Skeletal muscle satellite cell (primary cell): ENCODE results near the gene CLIP1.
"Not testable (repeated sequence)": the region's sequence is repeated elsewhere in the genome, so short reads cannot be mapped to it uniquely, and the experiment has no call there.

Experiments used
- H3K27me3 ChIP-seq: 2 replicates; pipeline ENCODE4 v1.7.0; 2013; ENCODE audit warnings: low read length; ENCODE audit not compliant: control insufficient read depth, insufficient read depth
- H3K36me3 ChIP-seq: 2 replicates; pipeline ENCODE4 v1.7.0; 2013; ENCODE audit warnings: mild to moderate bottlenecking, control low read depth, low read length; ENCODE audit not compliant: insufficient read depth
- H3K4me1 ChIP-seq: 2 replicates; pipeline ENCODE4 v1.7.0; 2013; ENCODE audit warnings: low read length; ENCODE audit not compliant: control insufficient read depth, insufficient read depth
- H3K4me2 ChIP-seq: 2 replicates; pipeline ENCODE4 v1.7.0; 2013; ENCODE audit warnings: mild to moderate bottlenecking, low read length
- H3K4me3 ChIP-seq: 2 replicates; pipeline ENCODE4 v1.7.0; 2013; ENCODE audit warnings: low read length
- H3K9ac ChIP-seq: 2 replicates; pipeline ENCODE4 v1.7.0; 2013; ENCODE audit warnings: mild to moderate bottlenecking, low read depth, low read length, moderate library complexity
- H3K9me3 ChIP-seq: replicated peaks from 2 replicates; pipeline ENCODE4 v1.7.0; 2013; ENCODE audit warnings: mild to moderate bottlenecking, control low read depth, low read length

Gene CLIP1

GRCh38 chr12:122392411-122392810, 30.1 kb downstream of the CLIP1 start:
- H3K36me3 ChIP-seq, result no peaks in the 10 kb centered on the region
- no peak overlapping the region for H3K4me2 ChIP-seq
- peaks cover 13% of the 10 kb centered on the region for H3K4me1 ChIP-seq
- no peaks in the 10 kb centered on the region for H3K27me3 ChIP-seq
- H3K9me3 ChIP-seq, result no peaks in the 10 kb centered on the region
- no peak overlapping the region for H3K9ac ChIP-seq
- no peak overlapping the region for H3K4me3 ChIP-seq

DNA sequence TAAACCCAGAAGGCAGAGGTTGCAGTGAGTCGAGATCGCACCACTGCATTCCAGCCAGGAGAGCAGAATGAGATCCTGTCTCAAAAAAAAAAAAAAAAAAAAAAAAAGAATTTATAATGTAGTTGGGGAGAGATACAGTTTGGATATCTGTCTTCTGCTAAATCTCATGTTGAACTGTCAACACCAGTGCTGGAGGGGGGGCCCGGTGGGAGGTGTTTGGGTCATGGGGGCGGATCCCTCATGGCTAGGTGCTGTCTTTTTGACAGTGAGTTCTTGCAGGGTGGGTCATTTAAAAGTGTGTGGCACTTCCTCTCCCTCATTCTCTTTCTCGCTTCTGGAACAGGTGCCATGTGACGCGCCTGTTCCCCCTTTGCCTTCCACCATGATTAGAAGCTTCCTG, 32.8 kb downstream of the CLIP1 start:
- Histone ChIP-seq H3K9ac (no peak overlapping the region), H3K27me3 (no peaks in the 10 kb centered on the region), H3K4me2 (no peak overlapping the region), H3K36me3 (no peaks in the 10 kb centered on the region), H3K4me1 (peaks cover 3% of the 10 kb centered on the region), H3K4me3 (no peak overlapping the region), H3K9me3 (no peaks in the 10 kb centered on the region)

- Histone ChIP-seq H3K36me3 (no peaks in the 10 kb centered on the region), H3K9me3 (no peaks in the 10 kb centered on the region), H3K4me1 (peaks cover 7% of the 10 kb centered on the region), H3K27me3 (no peaks in the 10 kb centered on the region), H3K9ac (no peak overlapping the region), H3K4me3 (no peak overlapping the region), H3K4me2 (no peak overlapping the region)
These were observed 34.6 kb downstream of the CLIP1 start for GRCh38 chr12:122387887-122388286.

GRCh38 chr12:122385171-122386016, 37.1 kb downstream of the CLIP1 start:
- Histone ChIP-seq H3K27me3 (no peaks in the 10 kb centered on the region), H3K9me3 (no peaks in the 10 kb centered on the region), H3K9ac (no peak overlapping the region), H3K4me1 (peaks cover 10% of the 10 kb centered on the region), H3K4me3 (no peak overlapping the region), H3K4me2 (no peak overlapping the region), H3K36me3 (peaks cover 7% of the 10 kb centered on the region)

DNA sequence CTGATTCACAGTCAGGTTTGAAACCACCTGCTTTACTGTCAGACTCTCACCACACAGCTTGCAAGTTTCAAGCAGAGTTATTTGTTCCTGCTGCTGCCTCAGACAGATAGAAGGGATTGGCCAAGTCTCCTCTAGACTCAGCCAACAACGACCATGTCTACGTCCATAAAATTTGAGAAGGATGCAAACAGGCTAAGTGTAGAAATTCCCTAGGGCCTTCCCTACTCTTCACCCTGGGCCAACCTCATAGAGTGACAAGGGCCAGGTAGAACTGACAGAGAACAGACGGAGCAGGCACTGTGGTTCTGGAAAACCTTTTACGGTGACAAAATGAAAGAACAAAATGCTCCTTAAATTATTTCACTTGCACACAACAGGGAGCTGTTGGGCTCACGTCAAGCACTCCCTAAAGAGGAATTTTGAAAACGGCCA, 39.5 kb downstream of the CLIP1 start:
- H3K4me2 ChIP-seq, result peak overlapping the region; percentile 59
- no peak overlapping the region for H3K4me3 ChIP-seq
- no peak overlapping the region for H3K9ac ChIP-seq
- H3K4me1 ChIP-seq, result peaks cover 10% of the 10 kb centered on the region
- peaks cover 11% of the 10 kb centered on the region for H3K36me3 ChIP-seq
- H3K27me3 ChIP-seq, result no peaks in the 10 kb centered on the region
- no peaks in the 10 kb centered on the region for H3K9me3 ChIP-seq

- no peak overlapping the region for H3K9ac ChIP-seq
- H3K4me3 ChIP-seq, result no peak overlapping the region
- H3K4me1 ChIP-seq, result peaks cover 10% of the 10 kb centered on the region
- H3K9me3 ChIP-seq, result no peaks in the 10 kb centered on the region
- peaks cover 19% of the 10 kb centered on the region for H3K36me3 ChIP-seq
- H3K27me3 ChIP-seq, result no peaks in the 10 kb centered on the region
- H3K4me2 ChIP-seq, result no peak overlapping the region
These were observed 41.4 kb downstream of the CLIP1 start for GRCh38 chr12:122381021-122381420.

GRCh38 chr12:122376751-122377150, 45.7 kb downstream of the CLIP1 start:
- H3K4me3 ChIP-seq, H3K27me3 ChIP-seq, H3K4me2 ChIP-seq, H3K9me3 ChIP-seq, H3K9ac ChIP-seq, H3K4me1 ChIP-seq: not testable (repeated sequence)
- H3K36me3 ChIP-seq, result peaks cover 19% of the 10 kb centered on the region

DNA sequence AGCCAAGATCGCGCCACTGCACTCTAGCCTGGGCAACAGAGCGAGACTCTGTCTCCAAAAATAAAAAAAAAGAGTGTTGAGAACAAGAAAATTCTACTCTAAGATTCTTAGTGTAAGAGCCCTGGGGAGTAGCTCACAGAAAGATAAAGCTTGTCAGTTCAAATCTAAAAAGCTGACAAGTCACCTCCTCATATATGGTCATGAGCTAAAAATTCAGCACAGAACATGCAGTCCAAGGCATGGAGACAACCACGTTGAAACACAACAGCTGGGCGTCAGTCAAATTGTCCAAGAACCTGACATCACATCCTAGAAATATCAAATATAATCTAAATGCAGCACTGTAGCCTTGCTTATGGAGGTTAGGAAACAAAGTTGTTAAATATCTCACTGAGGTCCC, 47.8 kb downstream of the CLIP1 start:
- no peak overlapping the region for H3K4me2 ChIP-seq
- H3K4me3 ChIP-seq, result no peak overlapping the region
- H3K36me3 ChIP-seq, result peaks cover 20% of the 10 kb centered on the region
- no peaks in the 10 kb centered on the region for H3K4me1 ChIP-seq
- no peaks in the 10 kb centered on the region for H3K9me3 ChIP-seq
- H3K27me3 ChIP-seq, result no peaks in the 10 kb centered on the region
- no peak overlapping the region for H3K9ac ChIP-seq

DNA sequence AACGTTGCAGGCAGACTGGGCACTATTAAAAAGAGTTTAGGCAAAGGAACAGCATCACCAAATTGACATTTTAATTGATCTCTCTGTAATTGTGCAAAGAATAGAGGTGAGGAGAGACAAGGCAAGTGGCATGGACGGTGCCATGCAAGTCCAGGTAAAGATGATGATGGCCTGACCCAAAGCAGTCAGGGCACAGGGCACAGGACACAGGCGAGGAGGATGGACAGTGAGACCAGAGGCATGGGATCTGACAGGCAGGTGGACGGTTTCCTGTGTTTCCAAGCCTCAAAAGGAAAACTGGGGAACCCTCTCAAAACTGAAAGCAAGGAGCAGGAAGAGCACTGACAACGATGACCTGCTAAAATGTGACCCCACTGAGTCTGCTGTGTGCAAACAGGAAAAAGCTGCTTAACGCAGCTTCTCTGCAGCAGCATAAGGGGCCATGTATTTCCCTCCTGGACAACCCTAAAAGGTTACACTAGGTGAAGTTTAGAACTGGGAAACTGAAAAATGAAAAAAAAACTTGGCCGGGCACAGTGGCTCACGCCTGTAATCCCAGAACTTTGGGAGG, 50.9 kb downstream of the CLIP1 start:
- Histone ChIP-seq H3K27me3 (no peaks in the 10 kb centered on the region), H3K9me3 (no peaks in the 10 kb centered on the region), H3K4me3 (no peak overlapping the region), H3K4me1 (peaks cover 28% of the 10 kb centered on the region), H3K4me2 (no peak overlapping the region), H3K9ac (no peak overlapping the region), H3K36me3 (peaks cover 9% of the 10 kb centered on the region)

DNA sequence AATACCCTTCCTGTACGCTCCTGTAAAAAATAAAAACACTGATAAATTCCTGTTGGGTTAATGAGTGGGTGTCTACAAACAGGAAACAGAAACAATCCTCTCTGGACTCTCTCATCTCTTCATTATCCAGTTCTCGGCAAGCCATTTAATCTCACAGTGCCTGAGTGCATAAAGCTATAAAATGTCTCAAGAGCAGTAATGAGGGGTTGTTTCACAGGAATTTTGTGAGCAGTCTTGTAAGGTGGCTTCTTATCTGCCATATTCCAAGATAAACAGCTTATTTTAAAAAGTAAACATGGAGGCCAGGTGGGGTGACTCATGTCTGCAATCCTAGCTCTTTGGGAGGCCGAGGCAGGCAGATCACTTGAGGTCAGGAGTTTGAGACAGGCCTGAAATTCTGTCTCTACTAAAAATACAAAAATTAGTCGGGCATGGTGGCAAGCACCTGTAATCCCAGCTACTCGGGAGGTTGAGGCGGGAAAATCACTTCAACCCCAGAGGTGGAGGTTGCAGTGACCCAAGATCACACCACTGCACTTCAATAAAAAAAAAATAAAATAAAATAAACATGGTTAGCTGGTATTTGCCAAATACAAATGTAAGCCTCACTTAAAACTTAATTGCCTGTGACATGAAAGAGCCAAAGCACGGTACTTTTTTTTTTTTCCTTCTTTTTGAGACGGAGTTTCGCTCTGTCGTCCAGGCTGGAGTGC, 54.0 kb downstream of the CLIP1 start:
- Histone ChIP-seq H3K36me3 (peaks cover 6% of the 10 kb centered on the region), H3K4me2 (peak overlapping the region; percentile 50), H3K9me3 (no peaks in the 10 kb centered on the region), H3K4me1 (peaks cover 35% of the 10 kb centered on the region), H3K4me3 (no peak overlapping the region), H3K27me3 (no peaks in the 10 kb centered on the region), H3K9ac (peak overlapping the region; percentile 15)

DNA sequence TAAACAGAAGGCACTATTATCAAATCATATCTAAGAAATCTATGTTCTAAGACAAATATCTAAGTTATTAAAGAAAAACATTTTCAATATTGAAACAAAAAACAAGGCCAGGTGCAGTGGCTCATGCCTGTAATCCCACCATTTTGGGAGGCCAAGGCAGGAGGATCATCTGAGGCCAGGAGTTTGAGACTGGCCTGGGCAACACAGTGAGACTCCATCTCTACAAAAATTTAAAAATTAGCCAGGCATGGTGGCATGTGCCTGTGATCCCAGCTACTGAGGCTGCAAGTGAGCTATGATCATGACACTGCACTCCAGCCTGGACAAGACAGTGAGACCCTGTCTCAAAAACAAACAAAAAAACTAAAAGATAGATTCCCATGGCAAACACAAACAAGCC, 54.8 kb downstream of the CLIP1 start:
- not testable (repeated sequence) for H3K27me3 ChIP-seq, H3K9me3 ChIP-seq, H3K36me3 ChIP-seq, H3K4me3 ChIP-seq
- Histone ChIP-seq H3K4me1 (peaks cover 35% of the 10 kb centered on the region), H3K9ac (peak overlapping the region; percentile 49), H3K4me2 (peak overlapping the region; percentile 43)
